Adipocyte (in vitro differentiated cells): Measurements from ENCODE around the gene ZCCHC17.
"Not testable (repeated sequence)": the region's sequence is repeated elsewhere in the genome, so short reads cannot be mapped to it uniquely, and the experiment has no call there.

Source experiments
- DNase-seq: peaks from one replicate; pipeline ENCODE4 v3.0.0-alpha.2; 2015; ENCODE audit warnings: low read depth
- H3K27me3 ChIP-seq: replicated peaks from 2 replicates; pipeline ENCODE4 v1.7.0; 2013; ENCODE audit warnings: mild to moderate bottlenecking, low read length, moderate library complexity; ENCODE audit not compliant: control insufficient read depth, insufficient read depth
- H3K36me3 ChIP-seq: 2 replicates; pipeline ENCODE4 v1.7.0; 2013; ENCODE audit warnings: low read length, mild to moderate bottlenecking, moderate library complexity; ENCODE audit not compliant: control insufficient read depth, insufficient read depth, severe bottlenecking
- H3K4me1 ChIP-seq: 2 replicates; pipeline ENCODE4 v1.7.0; 2013; ENCODE audit warnings: mild to moderate bottlenecking, low read length, moderate library complexity; ENCODE audit not compliant: control insufficient read depth, insufficient read depth
- H3K4me3 ChIP-seq: 2 replicates; pipeline ENCODE4 v1.7.0; 2013; ENCODE audit warnings: mild to moderate bottlenecking, low read length, moderate library complexity
- H3K9ac ChIP-seq: 2 replicates; pipeline ENCODE4 v1.7.0; 2013; ENCODE audit warnings: mild to moderate bottlenecking, low read length, moderate library complexity
- H3K9me3 ChIP-seq: 2 replicates; pipeline ENCODE4 v1.7.0; 2013; ENCODE audit warnings: mild to moderate bottlenecking, low read length, moderate library complexity; ENCODE audit not compliant: control insufficient read depth

Gene ZCCHC17, protein sequence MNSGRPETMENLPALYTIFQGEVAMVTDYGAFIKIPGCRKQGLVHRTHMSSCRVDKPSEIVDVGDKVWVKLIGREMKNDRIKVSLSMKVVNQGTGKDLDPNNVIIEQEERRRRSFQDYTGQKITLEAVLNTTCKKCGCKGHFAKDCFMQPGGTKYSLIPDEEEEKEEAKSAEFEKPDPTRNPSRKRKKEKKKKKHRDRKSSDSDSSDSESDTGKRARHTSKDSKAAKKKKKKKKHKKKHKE

DNA sequence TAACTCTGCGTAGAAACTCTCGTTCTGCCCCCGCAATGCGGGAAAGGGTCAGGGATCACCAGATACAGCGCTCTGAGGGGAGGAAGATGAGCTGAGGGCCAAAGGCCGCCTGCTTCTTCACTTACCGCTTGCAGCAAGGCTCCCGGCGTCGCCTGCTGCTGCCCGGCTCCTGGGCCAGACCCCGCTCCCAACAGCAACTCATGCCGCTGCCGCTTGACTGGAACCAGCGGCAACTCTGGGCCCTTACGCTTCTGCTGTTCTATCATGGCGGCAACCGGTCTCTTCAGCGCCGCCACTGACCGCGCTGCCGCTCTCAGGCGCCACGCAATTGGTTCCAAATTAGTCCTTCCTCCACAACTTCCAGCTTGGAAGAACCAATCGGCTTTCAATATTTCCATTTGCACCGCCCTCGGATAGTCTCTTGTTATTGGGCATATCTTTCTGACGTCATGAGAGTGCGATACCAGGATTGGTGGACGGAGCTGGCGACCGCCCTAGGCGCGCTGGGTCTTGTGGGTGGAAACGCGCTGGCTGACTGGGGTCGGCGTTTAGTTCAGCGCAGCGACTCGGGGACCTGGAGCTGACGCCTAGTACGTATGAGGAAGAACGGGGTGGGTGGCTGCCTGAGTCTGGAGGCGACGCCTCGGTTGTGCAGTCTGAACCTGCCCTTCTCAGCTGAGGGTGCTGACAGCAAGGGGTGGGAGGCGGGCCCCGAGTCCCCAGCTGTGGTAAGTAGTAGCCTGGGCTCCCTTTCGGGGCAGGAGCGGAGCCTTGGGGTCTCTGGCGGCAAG, at the start of gene ZCCHC17, which contains the start of gene SNRNP40:
TSS of gene ZCCHC17 (plus strand) at position 547 of the 791 bp plus-strand sequence. CDS start 13,067 bp downstream, outside the sequence.
TSS of gene SNRNP40 (minus strand) at position 303 of the 791 bp plus-strand sequence. CDS start at position 266, 37 bp downstream.
- H3K4me1 ChIP-seq = peaks cover 29% of the 10 kb centered on the region
- no peaks in the 10 kb centered on the region for H3K27me3 ChIP-seq
- DNase-seq = peak; percentile 100
- no peaks in the 10 kb centered on the region for H3K9me3 ChIP-seq
- peaks cover 20% of the 10 kb centered on the region for H3K36me3 ChIP-seq
- peak within 1 kb of the TSS; percentile 97 for H3K9ac ChIP-seq
- peak within 1 kb of the TSS; percentile 96 for H3K4me3 ChIP-seq

DNA sequence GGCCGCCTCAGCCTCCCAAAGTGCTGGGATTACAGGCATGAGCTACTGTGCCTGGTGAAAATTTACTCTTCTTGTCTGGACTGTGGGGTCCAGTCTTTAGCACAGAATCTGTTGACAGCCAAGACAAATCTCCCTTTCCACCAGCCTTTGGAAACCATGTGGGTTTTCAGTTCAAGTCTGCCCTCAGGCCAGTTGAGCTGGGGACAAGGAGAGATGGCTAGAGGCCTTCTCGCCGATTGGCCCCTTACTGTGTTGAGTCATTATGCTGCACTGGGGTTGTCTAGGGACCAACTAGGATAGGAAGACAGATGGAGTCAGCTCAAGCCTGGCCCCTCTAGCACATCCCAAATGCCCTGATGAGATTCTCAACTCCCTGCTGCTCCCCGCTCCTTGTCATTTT, 48.6 kb upstream of the ZCCHC17 start:
- Histone ChIP-seq H3K9ac (no peak overlapping the region), H3K36me3 (no peaks in the 10 kb centered on the region), H3K4me1 (no peaks in the 10 kb centered on the region), H3K4me3 (no peak overlapping the region), H3K9me3 (no peaks in the 10 kb centered on the region), H3K27me3 (no peaks in the 10 kb centered on the region)
- no peak for DNase-seq

DNA sequence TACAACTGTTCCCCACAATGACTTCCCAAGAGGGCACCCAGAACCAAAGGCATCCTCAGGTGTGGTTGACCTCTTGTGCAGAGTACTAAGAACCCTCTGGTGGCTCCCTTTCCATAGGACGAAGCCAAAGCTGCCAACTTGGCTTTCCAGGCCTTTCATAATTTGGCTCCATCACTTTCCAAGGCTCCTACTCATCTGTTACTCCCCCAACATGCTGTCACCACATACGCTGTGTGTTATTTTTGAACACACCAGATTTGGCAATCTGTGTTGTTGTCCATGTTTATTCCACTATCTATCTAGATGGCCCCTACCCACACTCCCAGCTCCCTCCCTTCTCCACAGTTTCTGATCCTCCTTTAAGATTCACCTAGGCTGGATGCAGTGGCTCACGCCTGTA, 47.0 kb upstream of the ZCCHC17 start:
- H3K36me3 ChIP-seq = no peaks in the 10 kb centered on the region
- H3K4me1 ChIP-seq = no peaks in the 10 kb centered on the region
- H3K27me3 ChIP-seq = no peaks in the 10 kb centered on the region
- H3K9me3 ChIP-seq = no peaks in the 10 kb centered on the region
- no peak overlapping the region for H3K4me3 ChIP-seq
- DNase-seq = no peak
- H3K9ac ChIP-seq = no peak overlapping the region

GRCh38 chr1:31257213-31257612, 39.6 kb upstream of the ZCCHC17 start:
- H3K9me3 ChIP-seq = no peaks in the 10 kb centered on the region
- H3K36me3 ChIP-seq = peaks cover 50% of the 10 kb centered on the region
- no peak overlapping the region for H3K4me3 ChIP-seq
- no peaks in the 10 kb centered on the region for H3K27me3 ChIP-seq
- H3K9ac ChIP-seq = no peak overlapping the region
- no peak for DNase-seq
- H3K4me1 ChIP-seq = no peaks in the 10 kb centered on the region

- H3K36me3 ChIP-seq = peaks cover 62% of the 10 kb centered on the region
- H3K4me1 ChIP-seq = no peaks in the 10 kb centered on the region
These were observed 38.3 kb upstream of the ZCCHC17 start for GRCh38 chr1:31258581-31258980.

GRCh38 chr1:31259746-31260145, 37.1 kb upstream of the ZCCHC17 start:
- no peak overlapping the region for H3K4me3 ChIP-seq
- peaks cover 73% of the 10 kb centered on the region for H3K36me3 ChIP-seq
- no peaks in the 10 kb centered on the region for H3K4me1 ChIP-seq
- H3K9ac ChIP-seq = no peak overlapping the region
- no peak for DNase-seq
- H3K27me3 ChIP-seq = no peaks in the 10 kb centered on the region
- H3K9me3 ChIP-seq = no peaks in the 10 kb centered on the region

More at GRCh38 chr1:31258581-31258980, 38.3 kb upstream of the ZCCHC17 start:
- no peak for DNase-seq
- Histone ChIP-seq H3K27me3 (no peaks in the 10 kb centered on the region), H3K4me3 (no peak overlapping the region), H3K9ac (no peak overlapping the region), H3K9me3 (no peaks in the 10 kb centered on the region)

- no peaks in the 10 kb centered on the region for H3K9me3 ChIP-seq
- no peak for DNase-seq
These were observed 34.9 kb upstream of the ZCCHC17 start for GRCh38 chr1:31261916-31262315.

DNA sequence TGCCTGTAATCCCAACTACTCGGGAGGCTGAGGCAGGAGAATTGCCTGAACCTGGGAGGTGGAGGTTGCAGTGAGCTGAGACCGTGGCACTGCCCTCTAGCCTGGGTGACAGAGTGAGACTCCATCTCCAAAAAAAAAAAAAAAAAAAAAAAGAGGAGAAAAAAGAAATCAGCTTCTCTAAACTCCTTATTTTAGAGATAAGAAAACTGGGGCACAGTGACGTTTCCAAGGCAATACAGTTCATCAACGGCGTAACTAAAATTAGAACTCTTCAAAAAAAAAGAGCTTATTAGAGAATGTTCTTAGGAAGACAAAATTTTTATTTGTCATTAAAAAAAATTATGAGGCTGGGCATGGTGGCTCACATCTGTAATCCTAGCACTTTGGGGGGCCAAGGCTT, 34.4 kb upstream of the ZCCHC17 start:
- DNase-seq, H3K9me3 ChIP-seq, H3K4me3 ChIP-seq, H3K27me3 ChIP-seq, H3K9ac ChIP-seq, H3K4me1 ChIP-seq: not testable (repeated sequence)
- peaks cover 93% of the 10 kb centered on the region for H3K36me3 ChIP-seq

More at GRCh38 chr1:31261916-31262315, 34.9 kb upstream of the ZCCHC17 start:
- peaks cover 93% of the 10 kb centered on the region for H3K36me3 ChIP-seq
- no peaks in the 10 kb centered on the region for H3K4me1 ChIP-seq
- no peaks in the 10 kb centered on the region for H3K27me3 ChIP-seq
- no peak overlapping the region for H3K4me3 ChIP-seq
- no peak overlapping the region for H3K9ac ChIP-seq

DNA sequence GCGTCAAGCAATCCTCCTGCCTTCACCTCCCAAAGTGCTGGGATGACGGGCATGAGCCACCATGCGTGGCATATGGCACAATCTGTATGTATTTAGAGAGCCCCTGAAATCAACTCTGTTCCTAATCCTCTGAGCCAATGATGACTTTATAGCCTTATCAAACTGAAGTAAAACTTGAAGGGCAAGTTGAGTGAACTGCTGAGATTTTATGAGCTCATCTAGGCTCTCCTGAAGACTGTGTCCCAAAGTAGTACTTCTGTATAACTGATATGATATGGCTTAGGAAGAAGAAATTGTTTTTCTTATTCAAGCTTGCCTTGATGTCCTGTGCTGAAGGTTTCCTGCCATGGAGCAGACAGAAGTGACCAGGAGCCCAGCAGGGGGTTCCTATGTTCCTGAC, 33.4 kb upstream of the ZCCHC17 start:
- peaks cover 93% of the 10 kb centered on the region for H3K36me3 ChIP-seq
- H3K9ac ChIP-seq = no peak overlapping the region
- H3K9me3 ChIP-seq = no peaks in the 10 kb centered on the region
- H3K27me3 ChIP-seq = no peaks in the 10 kb centered on the region
- no peaks in the 10 kb centered on the region for H3K4me1 ChIP-seq
- H3K4me3 ChIP-seq = no peak overlapping the region
- DNase-seq = no peak

DNA sequence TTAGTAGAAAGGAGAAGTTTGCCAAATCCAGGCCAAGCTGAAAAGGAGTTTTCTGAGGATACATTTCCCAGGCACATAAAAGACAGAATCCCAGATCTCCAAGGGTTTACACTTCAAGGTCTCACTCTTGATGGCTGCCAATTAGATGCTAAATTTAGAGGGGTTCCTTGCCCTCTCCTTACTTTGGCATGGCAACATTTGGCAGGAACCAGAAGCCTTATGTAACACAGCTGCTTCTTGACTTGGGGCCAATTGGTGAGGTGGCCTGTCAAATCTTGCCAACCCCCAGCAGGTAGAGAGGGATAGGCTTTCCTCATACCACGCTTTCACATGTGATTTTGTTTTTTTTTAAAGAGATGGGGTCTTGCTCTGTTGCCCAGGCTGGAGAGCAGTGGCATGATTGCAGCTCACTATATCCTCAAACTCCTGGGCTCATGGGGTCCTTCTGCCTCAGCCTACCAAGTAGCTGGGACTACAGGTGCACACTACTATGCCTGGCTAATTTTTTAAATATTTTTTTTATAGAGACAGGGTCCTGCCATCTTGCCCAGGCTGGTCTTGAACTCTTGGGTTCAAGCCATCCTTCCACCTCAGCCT, 31.9 kb upstream of the ZCCHC17 start:
- Histone ChIP-seq H3K4me1 (no peaks in the 10 kb centered on the region), H3K9ac (no peak overlapping the region), H3K36me3 (peaks cover 92% of the 10 kb centered on the region), H3K9me3 (no peaks in the 10 kb centered on the region), H3K4me3 (no peak overlapping the region), H3K27me3 (no peaks in the 10 kb centered on the region)
- no peak for DNase-seq

- no peaks in the 10 kb centered on the region for H3K9me3 ChIP-seq
- no peaks in the 10 kb centered on the region for H3K4me1 ChIP-seq
- H3K4me3 ChIP-seq = no peak overlapping the region
- H3K9ac ChIP-seq = no peak overlapping the region
- DNase-seq = peak; percentile 20
- H3K27me3 ChIP-seq = no peaks in the 10 kb centered on the region
- H3K36me3 ChIP-seq = peaks cover 94% of the 10 kb centered on the region
These were observed 30.3 kb upstream of the ZCCHC17 start for GRCh38 chr1:31266547-31266946.
